T-helper 1 cell treated with Interleukin-12 subunit alpha and Interleukin-12 subunit beta and Interleukin-4 antibody, amounts not matched to agents 30 ng/mL and 1 ng/mL, for 36 hours (primary cell): ENCODE measurements around the gene BAG5. TPM values are rescaled to one million over a fixed set of nuclear protein-coding genes. Genes with fewer than 3 reads are reported as not detected.

Experiments used
- intact Hi-C: fragments of 100-400 bp; cut with micrococcal nuclease; formaldehyde crosslinking; loops from one replicate; pipeline ENCODE4 v1.15.1; 2024
- total RNA-seq: library from RNA; stranded (reverse); gene quantifications from 2 replicates; pipeline ENCODE4 v1.2.3, GENCODE V29; 2022

The BAG5 gene
- total RNA-seq, 1 donor from 2014 or later, result 29.0 TPM

- intact Hi-C loops, result no loop called here
Measured at GRCh38 chr14:103568952-103569351, 6.5 kb upstream of the BAG5 start.

GRCh38 chr14:103563844-103564505 is 1.5 kb upstream of the BAG5 start:
- intact Hi-C loops, result loop anchor here (2.0 to 5.0 kb wide), 4 partner anchors 65 to 1617 kb away; partner anchors contain the start of genes EIF5 and KLC1

- intact Hi-C loops, result loop anchor here (2.0 to 5.0 kb wide), 4 partner anchors 66 to 1616 kb away; partner anchors contain the start of genes EIF5 and KLC1
Measured at GRCh38 chr14:103563226-103563620, 766 bp upstream of the BAG5 start.

- intact Hi-C loops, result loop anchor here (1.0 to 5.0 kb wide), 7 partner anchors 33 to 1615 kb away; partner anchors contain the start of genes EIF5, KLC1, TRMT61A and XRCC3
Measured at GRCh38 chr14:103562179-103562428, 353 bp downstream of the BAG5 start.

GRCh38 chr14:103561381-103562178 is 877 bp downstream of the BAG5 start:
- intact Hi-C loops, result loop anchor here (1.0 to 5.0 kb wide), 8 partner anchors 11 to 1614 kb away; partner anchors contain the start of genes EIF5, KLC1, TRMT61A and XRCC3

GRCh38 chr14:103560691-103561090 is 1.8 kb downstream of the BAG5 start:
- intact Hi-C loops, result loop anchor here (1.0 to 5.0 kb wide), 3 partner anchors 12 to 1613 kb away; no protein-coding TSS in a partner anchor

- intact Hi-C loops, result loop anchor here (5.0 kb wide), 2 partner anchors 167 to 1612 kb away; no protein-coding TSS in a partner anchor
Measured at GRCh38 chr14:103559766-103560165, 2.7 kb downstream of the BAG5 start.

- intact Hi-C loops, result no loop called here
Measured at GRCh38 chr14:103558071-103558882, 4.2 kb downstream of the BAG5 start.

- intact Hi-C loops, result no loop called here
Measured at GRCh38 chr14:103556946-103557758, 5.3 kb downstream of the BAG5 start.

GRCh38 chr14:103555559-103556337 is 6.7 kb downstream of the BAG5 start:
- intact Hi-C loops, result no loop called here

- intact Hi-C loops, result no loop called here
Measured at GRCh38 chr14:103552846-103553210, 9.6 kb downstream of the BAG5 start.

GRCh38 chr14:103552011-103552845 is 10.2 kb downstream of the BAG5 start:
- intact Hi-C loops, result no loop called here

- intact Hi-C loops, result no loop called here
Measured at GRCh38 chr14:103551338-103551762, 11.1 kb downstream of the BAG5 start.

GRCh38 chr14:103550451-103551337 is 11.8 kb downstream of the BAG5 start:
- intact Hi-C loops, result no loop called here

GRCh38 chr14:103549361-103550311 is 12.8 kb downstream of the BAG5 start:
- intact Hi-C loops, result loop anchor here (5.0 kb wide), 1 partner anchor 472 kb away; no protein-coding TSS in a partner anchor

- intact Hi-C loops, result loop anchor here (5.0 kb wide), 1 partner anchor 471 kb away; no protein-coding TSS in a partner anchor
Measured at GRCh38 chr14:103548463-103549351, 13.8 kb downstream of the BAG5 start.
